ENCODE data around the gene FANK1. TPM values are rescaled to one million over a fixed set of nuclear protein-coding genes. Genes with fewer than 3 reads are reported as not detected.

The FANK1 gene
- total RNA-seq, 2 donors from 2014 or later: not detected

GRCh38 chr10:125984865-125985495 is 88.6 kb downstream of the FANK1 start:
- TF ChIP-seq, protein P1, sequence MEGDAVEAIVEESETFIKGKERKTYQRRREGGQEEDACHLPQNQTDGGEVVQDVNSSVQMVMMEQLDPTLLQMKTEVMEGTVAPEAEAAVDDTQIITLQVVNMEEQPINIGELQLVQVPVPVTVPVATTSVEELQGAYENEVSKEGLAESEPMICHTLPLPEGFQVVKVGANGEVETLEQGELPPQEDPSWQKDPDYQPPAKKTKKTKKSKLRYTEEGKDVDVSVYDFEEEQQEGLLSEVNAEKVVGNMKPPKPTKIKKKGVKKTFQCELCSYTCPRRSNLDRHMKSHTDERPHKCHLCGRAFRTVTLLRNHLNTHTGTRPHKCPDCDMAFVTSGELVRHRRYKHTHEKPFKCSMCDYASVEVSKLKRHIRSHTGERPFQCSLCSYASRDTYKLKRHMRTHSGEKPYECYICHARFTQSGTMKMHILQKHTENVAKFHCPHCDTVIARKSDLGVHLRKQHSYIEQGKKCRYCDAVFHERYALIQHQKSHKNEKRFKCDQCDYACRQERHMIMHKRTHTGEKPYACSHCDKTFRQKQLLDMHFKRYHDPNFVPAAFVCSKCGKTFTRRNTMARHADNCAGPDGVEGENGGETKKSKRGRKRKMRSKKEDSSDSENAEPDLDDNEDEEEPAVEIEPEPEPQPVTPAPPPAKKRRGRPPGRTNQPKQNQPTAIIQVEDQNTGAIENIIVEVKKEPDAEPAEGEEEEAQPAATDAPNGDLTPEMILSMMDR (IDR thresholded peaks at IDR 0.05): no peak
- H3K36me3 ChIP-seq: no peaks in the 10 kb centered on the region
- H3K4me3 ChIP-seq: no peak overlapping the region
- no peaks in the 10 kb centered on the region for H3K9me3 ChIP-seq
- DNase-seq (ENCODE audit: low spot score): no peak
- ATAC-seq (ENCODE audit: insufficient number of reproducible peaks, low FRiP score, low read depth): no peak
- no peaks in the 10 kb centered on the region for H3K27me3 ChIP-seq (replicated peaks; ENCODE audit: insufficient read depth)
- H3K4me1 ChIP-seq (ENCODE audit: control insufficient read depth in 1 of 2, low read depth in 2 of 2): no peaks in the 10 kb centered on the region
- no peak overlapping the region for H3K27ac ChIP-seq

DNA sequence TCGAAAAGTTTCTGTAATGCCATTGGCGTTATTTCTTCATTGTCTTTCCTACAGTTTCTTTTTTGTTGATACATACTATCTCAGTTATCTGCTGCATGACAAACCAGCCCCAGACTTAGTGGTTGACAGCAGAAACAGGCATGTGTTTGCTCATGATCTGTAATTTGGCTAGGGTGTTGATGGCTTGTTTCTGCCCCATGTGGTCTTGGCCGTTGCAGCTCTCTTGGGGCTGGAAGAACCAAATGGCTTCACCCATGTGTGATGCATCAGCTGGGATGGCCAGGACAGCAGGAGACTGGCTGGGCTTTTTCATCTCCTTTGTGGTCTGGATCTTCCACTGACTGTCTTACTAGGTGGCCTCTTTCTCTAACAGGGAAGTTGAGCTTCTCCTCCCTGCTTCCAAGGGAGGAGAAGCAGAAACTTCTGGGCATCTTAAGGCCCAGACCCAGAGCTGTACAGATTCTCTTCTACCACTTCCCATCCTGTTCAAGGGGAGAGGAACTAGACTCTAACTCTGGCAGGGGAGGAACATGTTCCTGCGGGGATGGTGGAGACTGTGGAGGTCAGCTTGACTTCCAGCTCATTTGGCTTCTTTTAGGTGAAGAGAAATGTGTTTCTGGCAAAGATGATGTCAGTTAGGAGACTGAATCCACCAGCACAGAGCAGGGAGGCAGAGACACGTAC is 89.3 kb downstream of the FANK1 start:
- H3K9me3 ChIP-seq: no peaks in the 10 kb centered on the region
- no peak overlapping the region for H3K4me3 ChIP-seq
- H3K36me3 ChIP-seq: no peaks in the 10 kb centered on the region
- DNase-seq (ENCODE audit: low spot score) (no peak), ATAC-seq (ENCODE audit: insufficient number of reproducible peaks, low FRiP score, low read depth) (no peak)
- no peaks in the 10 kb centered on the region for H3K4me1 ChIP-seq (ENCODE audit: control insufficient read depth in 1 of 2, low read depth in 2 of 2)
- TF ChIP-seq, protein P1 (IDR thresholded peaks at IDR 0.05): no peak
- no peak overlapping the region for H3K27ac ChIP-seq
- no peaks in the 10 kb centered on the region for H3K27me3 ChIP-seq (replicated peaks; ENCODE audit: insufficient read depth)

DNA sequence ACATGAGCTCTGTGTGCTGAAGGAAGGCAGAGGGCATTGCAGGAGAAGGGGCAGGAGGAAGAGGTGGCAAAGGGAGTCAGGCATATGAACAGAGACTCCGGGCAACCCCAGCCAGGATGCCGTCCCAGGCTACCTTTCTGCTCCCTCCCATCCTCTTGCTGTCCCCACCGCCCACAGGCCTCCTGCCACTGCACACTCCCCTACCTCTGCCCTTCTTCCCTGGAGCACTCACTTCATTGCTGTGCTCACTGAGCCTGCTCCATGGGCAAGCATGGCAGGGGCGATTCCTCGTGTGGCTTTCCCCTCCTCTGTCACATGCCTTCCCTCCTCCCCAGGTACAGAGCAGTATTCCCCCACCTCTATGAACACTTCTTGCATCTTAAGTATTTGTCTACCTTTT is 93.4 kb downstream of the FANK1 start:
- ATAC-seq (ENCODE audit: insufficient number of reproducible peaks, low FRiP score, low read depth) (no peak), DNase-seq (ENCODE audit: low spot score) (no peak)
- Histone ChIP-seq H3K4me1 (ENCODE audit: control insufficient read depth in 1 of 2, low read depth in 2 of 2) (no peaks in the 10 kb centered on the region), H3K27me3 (replicated peaks; ENCODE audit: insufficient read depth) (no peaks in the 10 kb centered on the region), H3K9me3 (no peaks in the 10 kb centered on the region), H3K4me3 (no peak overlapping the region), H3K27ac (no peak overlapping the region), H3K36me3 (no peaks in the 10 kb centered on the region)
- TF ChIP-seq, protein P1 (IDR thresholded peaks at IDR 0.05): no peak

DNA sequence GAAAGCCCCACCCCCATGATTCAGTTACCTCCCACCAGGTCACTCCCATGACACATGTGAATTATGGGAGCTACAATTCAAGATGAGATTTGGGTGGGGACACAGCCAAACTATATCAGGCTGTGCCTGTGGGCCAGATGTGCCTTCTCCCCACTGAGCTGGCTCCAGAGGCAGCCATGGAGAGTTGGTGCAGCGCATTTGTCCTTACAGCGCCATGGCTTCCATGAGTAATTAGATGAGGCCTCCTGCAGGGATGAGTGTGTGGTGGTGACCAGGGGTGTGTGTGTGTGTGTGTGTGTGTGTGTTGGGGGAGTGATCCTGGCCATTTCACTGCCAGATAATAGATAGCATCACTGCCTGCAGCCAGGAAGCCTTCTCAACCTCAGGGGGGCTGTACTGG is 94.6 kb downstream of the FANK1 start:
- TF ChIP-seq, protein P1 (IDR thresholded peaks at IDR 0.05): no peak
- no peak overlapping the region for H3K27ac ChIP-seq
- no peaks in the 10 kb centered on the region for H3K9me3 ChIP-seq
- H3K4me1 ChIP-seq (ENCODE audit: control insufficient read depth in 1 of 2, low read depth in 2 of 2): no peaks in the 10 kb centered on the region
- no peaks in the 10 kb centered on the region for H3K27me3 ChIP-seq (replicated peaks; ENCODE audit: insufficient read depth)
- no peaks in the 10 kb centered on the region for H3K36me3 ChIP-seq
- no peak overlapping the region for H3K4me3 ChIP-seq
- DNase-seq (ENCODE audit: low spot score): no peak
- no peak for ATAC-seq (ENCODE audit: insufficient number of reproducible peaks, low FRiP score, low read depth)

GRCh38 chr10:125991392-125991791 is 95.0 kb downstream of the FANK1 start:
- no peak overlapping the region for H3K4me3 ChIP-seq
- no peak overlapping the region for H3K27ac ChIP-seq
- no peaks in the 10 kb centered on the region for H3K27me3 ChIP-seq (replicated peaks; ENCODE audit: insufficient read depth)
- H3K36me3 ChIP-seq: no peaks in the 10 kb centered on the region
- no peak for ATAC-seq (ENCODE audit: insufficient number of reproducible peaks, low FRiP score, low read depth)
- TF ChIP-seq, protein P1 (IDR thresholded peaks at IDR 0.05): no peak
- H3K9me3 ChIP-seq: no peaks in the 10 kb centered on the region
- no peaks in the 10 kb centered on the region for H3K4me1 ChIP-seq (ENCODE audit: control insufficient read depth in 1 of 2, low read depth in 2 of 2)
- DNase-seq (ENCODE audit: low spot score): no peak
